ENCODE measurements around the gene ANAPC16. TPM values are rescaled to one million over a fixed set of nuclear protein-coding genes. Genes with fewer than 3 reads are reported as not detected.
A peak's percentile ranks its signal among the peaks of the same experiment; 100 is the strongest.

ANAPC16 gene
- 100 to 1,000 TPM in 1 of 2 experiments, 10 to 100 TPM in 1; 94.6 to 101 TPM for total RNA-seq

GRCh38 chr10:72215611-72216549, at the start of gene ANAPC16, which contains the start of gene ASCC1:
TSS of gene ANAPC16 (plus strand) at chr10:72216012. CDS start at chr10:72223915, 7,903 bp downstream.
TSS of gene ASCC1 (minus strand) at chr10:72216276. CDS start at chr10:72213298, 2,978 bp downstream.
- Mint-ChIP-seq H3K27me3 (no peaks in the 10 kb centered on the region), H3K4me1 (ENCODE audit: low read depth) (peaks cover 40% of the 10 kb centered on the region), H3K27ac (peak within 1 kb of the TSS; percentile 95), H3K9me3 (no peaks in the 10 kb centered on the region), H3K36me3 (ENCODE audit: low read depth) (peaks cover 49% of the 10 kb centered on the region), H3K4me3 (peak within 1 kb of the TSS; percentile 93)
- POLR2A ChIA-PET, result interaction anchor here (0.6 to 2.4 kb wide), 22 partner anchors 12 to 139 kb away, joined by 3 to 18 read pairs (median 4); partner anchors contain the start of genes DDIT4 and SPOCK2
- intact Hi-C loops (cut with micrococcal nuclease), result loop anchor here (5.0 kb wide), 3 partner anchors 54 to 129 kb away; partner anchors contain the start of gene SPOCK2
- CTCF ChIA-PET, result interaction anchor here (0.7 to 2.8 kb wide), 11 partner anchors 13 to 167 kb away, joined by 3 to 13 read pairs (median 4); no protein-coding TSS in a partner anchor
- DNase-seq, result peak; percentile 94
- TF ChIP-seq CTCF (IDR thresholded peaks at IDR 0.05), result no peak
- peak; percentile 85 for ATAC-seq

- ATAC-seq (no peak), DNase-seq (no peak)
- peaks cover 14% of the 10 kb centered on the region for H3K36me3 Mint-ChIP-seq (ENCODE audit: low read depth)
- H3K4me1 Mint-ChIP-seq (ENCODE audit: low read depth), result peaks cover 23% of the 10 kb centered on the region
- no peaks in the 10 kb centered on the region for H3K27me3 Mint-ChIP-seq
- intact Hi-C loops (cut with micrococcal nuclease), result no loop called here
- CTCF ChIA-PET, result interaction anchor here (0.7 to 1.2 kb wide), 4 partner anchors 35 to 1425 kb away, joined by 3 read pairs; no protein-coding TSS in a partner anchor
- H3K9me3 Mint-ChIP-seq, result peaks cover 2% of the 10 kb centered on the region
- TF ChIP-seq CTCF (IDR thresholded peaks at IDR 0.05), result no peak
- H3K27ac Mint-ChIP-seq, result no peak overlapping the region
- POLR2A ChIA-PET, result interaction anchor here (1.1 kb wide), 1 partner anchor 108 kb away, joined by 3 read pairs; no protein-coding TSS in a partner anchor
- no peak overlapping the region for H3K4me3 Mint-ChIP-seq
Observed at GRCh38 chr10:72167118-72167517, 48.7 kb upstream of the ANAPC16 start.

GRCh38 chr10:72170263-72170662, 45.5 kb upstream of the ANAPC16 start:
- Mint-ChIP-seq H3K9me3 (no peaks in the 10 kb centered on the region), H3K27ac (no peak overlapping the region), H3K4me3 (no peak overlapping the region), H3K36me3 (ENCODE audit: low read depth) (peaks cover 8% of the 10 kb centered on the region), H3K4me1 (ENCODE audit: low read depth) (peaks cover 11% of the 10 kb centered on the region), H3K27me3 (no peaks in the 10 kb centered on the region)
- no peak for ATAC-seq
- ChIA-PET POLR2A (no interaction called here), CTCF (no interaction called here)
- TF ChIP-seq CTCF (IDR thresholded peaks at IDR 0.05), result no peak
- intact Hi-C loops (cut with micrococcal nuclease), result no loop called here
- DNase-seq, result no peak

- Mint-ChIP-seq H3K4me3 (no peak overlapping the region), H3K27ac (no peak overlapping the region), H3K9me3 (no peaks in the 10 kb centered on the region), H3K36me3 (ENCODE audit: low read depth) (peaks cover 6% of the 10 kb centered on the region), H3K27me3 (no peaks in the 10 kb centered on the region), H3K4me1 (ENCODE audit: low read depth) (peaks cover 7% of the 10 kb centered on the region)
- DNase-seq (no peak), ATAC-seq (no peak)
- TF ChIP-seq CTCF (IDR thresholded peaks at IDR 0.05), result no peak
- intact Hi-C loops (cut with micrococcal nuclease), result no loop called here
- ChIA-PET POLR2A (no interaction called here), CTCF (interaction anchor here (0.7 kb wide), 1 partner anchor 11 kb away, joined by 5 read pairs; no protein-coding TSS in a partner anchor)
Observed at GRCh38 chr10:72170733-72171132, 45.1 kb upstream of the ANAPC16 start.

Measured in activated CD8-positive, alpha-beta T cell treated with anti-CD3 and anti-CD28 coated beads for 36 hours (primary cell).